Peyer's patch (tissue), 4 donors: ENCODE measurements around the gene ITLN2.

Source experiments
- CTCF ChIP-seq, 6 experiments: fragments of 450-650 bp in 4 of 6; fragments of 200-600 bp in 2 of 6; sonication (generic) in 1 of 6; IDR thresholded peaks; one replicate each; pipeline ENCODE4 v1.5.1; 2017 to 2019; ENCODE audit warnings: antibody characterized with exemption in 6 of 6, mild to moderate bottlenecking in 3 of 6, moderate library complexity in 1 of 6
- POLR2A ChIP-seq, 2 donors: fragments of 450-650 bp; IDR thresholded peaks; one replicate each; pipeline ENCODE4 v1.5.1; 2017; ENCODE audit warnings: antibody characterized with exemption in 2 of 2, mild to moderate bottlenecking in 2 of 2, moderate library complexity in 2 of 2

GRCh38 chr1:160956966-160957365, 2.4 kb upstream of the ITLN2 start:
- TF ChIP-seq CTCF (IDR thresholded peaks at IDR 0.05) = no peak
- no peak for TF ChIP-seq POLR2A (IDR thresholded peaks at IDR 0.05)
